Hepatocyte (in vitro differentiated cells): Measurements from ENCODE around the gene CHORDC1.

Experiments used
- CTCF ChIP-seq: fragments of 200-600 bp; sonication (generic); IDR thresholded peaks from 2 replicates; pipeline ENCODE4 v1.5.1; 2016; ENCODE audit warnings: antibody characterized with exemption, mild to moderate bottlenecking; ENCODE audit not compliant: poor library complexity
- EZH2 ChIP-seq: fragments of 200-600 bp; sonication (generic); IDR thresholded peaks from 2 replicates; pipeline ENCODE4 v1.6.1; 2016; ENCODE audit warnings: antibody characterized with exemption, mild to moderate bottlenecking, borderline replicate concordance
- EZH2phosphoT487 ChIP-seq: fragments of 200-600 bp; sonication (generic); IDR thresholded peaks from one replicate; pipeline ENCODE4 v1.6.1; 2018; ENCODE audit warnings: antibody characterized with exemption, mild to moderate bottlenecking, low read depth, moderate library complexity; ENCODE audit not compliant: unreplicated experiment, severe bottlenecking

DNA sequence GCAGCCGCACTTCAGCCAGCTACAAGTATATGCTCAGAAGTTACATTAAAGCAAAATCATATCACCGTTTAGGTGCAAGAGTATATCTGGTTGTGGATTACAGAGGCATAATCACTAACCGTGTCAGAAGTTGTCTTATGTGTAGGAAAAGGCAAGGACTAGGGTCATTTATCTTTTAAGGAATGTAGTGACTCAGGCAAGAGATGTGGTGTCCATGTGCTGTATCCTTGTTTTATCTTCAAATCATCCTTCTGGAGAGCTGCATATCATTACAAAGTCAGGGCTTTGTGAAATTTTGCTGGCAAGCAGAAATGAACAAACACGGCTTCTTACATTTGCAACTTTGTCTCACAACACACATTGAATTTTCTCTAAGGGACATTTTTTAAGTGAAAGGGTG lies 12.7 kb upstream of the CHORDC1 start:
- TF ChIP-seq CTCF (no peak), EZH2phosphoT487 (no peak), EZH2 (no peak)
